Prostate gland (tissue), 2 donors: Measurements from ENCODE around the gene ZC3H18. TPM values are rescaled to one million over a fixed set of nuclear protein-coding genes. Genes with fewer than 3 reads are reported as not detected.

Experiments used
- DNase-seq: peaks from one replicate; pipeline ENCODE4 v3.0.0-alpha.2; 2019; ENCODE audit warnings: low spot score
- H3K27ac ChIP-seq, 2 donors: fragments of 200-600 bp; sonication (generic); 2 replicates each; pipeline ENCODE4 v1.5.1; 2017 to 2019
- H3K27me3 ChIP-seq: fragments of 200-600 bp; sonication (generic); replicated peaks from 2 replicates; pipeline ENCODE4 v1.5.1; 2019; ENCODE audit not compliant: insufficient read depth
- H3K36me3 ChIP-seq, 2 donors: fragments of 200-600 bp; sonication (generic); 1 replicate in 1 of 2; 2 replicates in 1 of 2; pipeline versions ENCODE4 v1.5.1 to v1.8.1; 2017 to 2019
- H3K4me1 ChIP-seq: fragments of 200-600 bp; sonication (generic); replicated peaks from 2 replicates; pipeline ENCODE4 v1.5.1; 2019
- H3K4me3 ChIP-seq, 2 donors: fragments of 200-600 bp; sonication (generic); 2 replicates each; pipeline ENCODE4 v1.5.1; 2017 to 2019
- H3K9me3 ChIP-seq: fragments of 200-600 bp; sonication (generic); 2 replicates; pipeline ENCODE4 v1.5.1; 2017
- POLR2A ChIP-seq: fragments of 450-650 bp; IDR thresholded peaks from one replicate; pipeline ENCODE4 v1.6.1; 2016; ENCODE audit warnings: antibody characterized with exemption, mild to moderate bottlenecking
- POLR2AphosphoS5 ChIP-seq: sonication (generic); formaldehyde crosslinking; IDR thresholded peaks from one replicate; pipeline ENCODE4 v1.6.1; 2017; ENCODE audit warnings: antibody characterized with exemption
- WGBS: methylation state at CpG from one replicate; pipeline ENCODE4 v1.1.5; 2018; 5-methylcytosine and 5-hydroxymethylcytosine counted together
- intact Hi-C: fragments of 100-400 bp; cut with DNase I; formaldehyde crosslinking; loops from one replicate; pipeline ENCODE4 v1.14.2; 2022
- total RNA-seq, 2 donors: library from RNA; depleted of rRNA; stranded (reverse); fragments of >200 nt; gene quantifications; one replicate each; pipeline ENCODE4 v1.1.0, GENCODE V29; 2016
- TF ChIP-seq, protein P1 (sequence below), 4 experiments: fragments of 200-600 bp in 2 of 4; fragments of 450-650 bp in 2 of 4; sonication (generic) in 2 of 4; IDR thresholded peaks; 1 replicate in 3 of 4; 2 replicates in 1 of 4; pipeline ENCODE4 v1.5.1; 2016 to 2019; ENCODE audit warnings: antibody characterized with exemption in 4 of 4, mild to moderate bottlenecking in 2 of 4, moderate library complexity in 2 of 4

ZC3H18 gene
- total RNA-seq, 2 donors from 2014 or later = 26.7 to 50.7 TPM

DNA sequence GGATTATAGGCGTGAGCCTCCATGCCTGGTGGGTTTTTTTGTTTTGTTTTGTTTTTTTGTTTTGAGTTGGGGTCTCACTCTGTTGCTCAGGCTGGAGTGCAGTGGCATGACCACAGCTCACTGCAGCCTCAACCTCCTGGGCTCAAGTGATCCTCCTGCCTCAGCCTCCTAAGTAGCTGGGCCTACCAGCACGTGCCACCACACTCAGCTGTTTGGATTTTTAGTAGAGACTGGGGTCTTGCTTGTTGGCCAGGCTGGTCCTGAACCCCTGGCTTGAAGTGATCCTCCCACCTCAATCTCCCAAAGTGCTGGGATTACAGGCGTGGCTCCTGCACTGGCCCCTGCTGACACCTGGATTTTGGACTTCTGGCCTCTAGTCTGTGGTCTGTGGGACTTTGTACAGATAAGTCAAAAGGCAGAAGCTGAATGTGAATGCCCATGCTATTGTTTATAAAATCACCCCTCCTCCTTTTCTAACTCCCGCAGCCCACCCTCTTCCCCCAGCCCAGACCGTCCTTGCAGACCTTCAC is 110.4 kb downstream of the ZC3H18 start:
- H3K27ac ChIP-seq = no peak overlapping the region
- no peak for DNase-seq
- 78% methylated on average over 5 of the region's 5 CpGs for WGBS
- peaks cover 4% of the 10 kb centered on the region for H3K4me1 ChIP-seq
- TF ChIP-seq, protein P1, sequence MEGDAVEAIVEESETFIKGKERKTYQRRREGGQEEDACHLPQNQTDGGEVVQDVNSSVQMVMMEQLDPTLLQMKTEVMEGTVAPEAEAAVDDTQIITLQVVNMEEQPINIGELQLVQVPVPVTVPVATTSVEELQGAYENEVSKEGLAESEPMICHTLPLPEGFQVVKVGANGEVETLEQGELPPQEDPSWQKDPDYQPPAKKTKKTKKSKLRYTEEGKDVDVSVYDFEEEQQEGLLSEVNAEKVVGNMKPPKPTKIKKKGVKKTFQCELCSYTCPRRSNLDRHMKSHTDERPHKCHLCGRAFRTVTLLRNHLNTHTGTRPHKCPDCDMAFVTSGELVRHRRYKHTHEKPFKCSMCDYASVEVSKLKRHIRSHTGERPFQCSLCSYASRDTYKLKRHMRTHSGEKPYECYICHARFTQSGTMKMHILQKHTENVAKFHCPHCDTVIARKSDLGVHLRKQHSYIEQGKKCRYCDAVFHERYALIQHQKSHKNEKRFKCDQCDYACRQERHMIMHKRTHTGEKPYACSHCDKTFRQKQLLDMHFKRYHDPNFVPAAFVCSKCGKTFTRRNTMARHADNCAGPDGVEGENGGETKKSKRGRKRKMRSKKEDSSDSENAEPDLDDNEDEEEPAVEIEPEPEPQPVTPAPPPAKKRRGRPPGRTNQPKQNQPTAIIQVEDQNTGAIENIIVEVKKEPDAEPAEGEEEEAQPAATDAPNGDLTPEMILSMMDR (IDR thresholded peaks at IDR 0.05) = no peak
- TF ChIP-seq POLR2A (no peak), POLR2AphosphoS5 (no peak)
- no peaks in the 10 kb centered on the region for H3K9me3 ChIP-seq
- H3K4me3 ChIP-seq = no peak overlapping the region
- no peaks in the 10 kb centered on the region for H3K36me3 ChIP-seq
- no peaks in the 10 kb centered on the region for H3K27me3 ChIP-seq
- intact Hi-C loops = no loop called here

DNA sequence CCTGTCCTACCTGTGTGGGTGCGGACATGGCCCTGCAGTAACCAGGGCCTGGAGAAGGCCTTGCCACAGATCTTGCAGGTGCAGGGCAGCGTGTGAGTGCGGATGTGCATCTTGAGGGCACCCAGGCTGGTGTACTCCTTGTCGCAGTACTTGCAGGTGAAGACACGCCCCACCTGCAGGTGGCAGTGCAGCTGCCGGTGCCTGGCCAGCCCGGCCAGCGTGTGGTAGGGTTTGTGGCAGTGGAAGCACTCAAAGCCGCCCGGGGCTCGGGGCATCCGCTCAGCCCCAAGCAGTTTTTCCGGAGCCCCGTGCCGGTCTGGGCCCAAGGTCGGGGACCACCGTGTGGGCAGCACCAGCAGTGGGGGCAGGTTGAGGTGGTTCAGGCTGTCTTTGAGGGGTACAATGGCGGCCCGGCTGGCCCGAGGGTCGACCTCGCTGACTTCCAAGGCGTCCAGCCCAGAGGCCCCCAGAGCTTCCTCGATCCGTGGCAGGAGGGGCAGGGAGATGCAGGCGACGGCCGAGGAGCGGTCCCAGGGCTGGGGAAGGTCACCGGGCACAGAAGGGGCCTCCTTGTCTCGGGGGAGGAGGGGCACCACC is 111.0 kb downstream of the ZC3H18 start:
- Histone ChIP-seq H3K27me3 (no peaks in the 10 kb centered on the region), H3K4me1 (peaks cover 6% of the 10 kb centered on the region), H3K27ac (no peak overlapping the region), H3K4me3 (no peak overlapping the region), H3K36me3 (no peaks in the 10 kb centered on the region), H3K9me3 (no peaks in the 10 kb centered on the region)
- WGBS = 57% methylated on average over 31 of the region's 31 CpGs
- TF ChIP-seq, protein P1 (IDR thresholded peaks at IDR 0.05) = peak in 1 of 4 experiments; percentile 19
- TF ChIP-seq POLR2AphosphoS5 = no peak
- no peak for DNase-seq
- intact Hi-C loops = no loop called here

Other genes starting within 250 kb of the ZC3H18 start
- 1 to 10 TPM; 3.6 to 4.4 TPM for gene ZNF469, start 187.4 kb upstream of the ZC3H18 start, total RNA-seq
- gene ZFPM1, start 117.1 kb upstream of the ZC3H18 start, total RNA-seq = 10 to 100 TPM in 1 of 2 donors, 1 to 10 TPM in 1; 4.1 to 21.5 TPM
- under 1 TPM in 1 of 2 donors, not detected in 1; 0.97 TPM for gene IL17C, start 68.2 kb downstream of the ZC3H18 start, total RNA-seq
- 100 to 1,000 TPM in 1 of 2 donors, 10 to 100 TPM in 1; 86.0 to 155 TPM for gene CYBA, start 80.7 kb downstream of the ZC3H18 start, total RNA-seq
- gene MVD, start 92.7 kb downstream of the ZC3H18 start, total RNA-seq = 10 to 100 TPM; 34.7 to 40.0 TPM
- gene SNAI3, start 116.1 kb downstream of the ZC3H18 start, total RNA-seq = 1 to 10 TPM in 1 of 2 donors, under 1 TPM in 1; 0.46 to 2.8 TPM
- gene RNF166, start 136.0 kb downstream of the ZC3H18 start, total RNA-seq = 10 to 100 TPM; 11.6 to 30.3 TPM
- gene CTU2, start 136.1 kb downstream of the ZC3H18 start, total RNA-seq = 10 to 100 TPM; 15.0 to 19.1 TPM
- gene PIEZO1, start 214.8 kb downstream of the ZC3H18 start, total RNA-seq = 100 to 1,000 TPM; 156 to 202 TPM
- 1 to 10 TPM; 4.3 to 7.6 TPM for gene CDT1, start 233.4 kb downstream of the ZC3H18 start, total RNA-seq
- gene APRT, start 241.5 kb downstream of the ZC3H18 start, total RNA-seq = 100 to 1,000 TPM; 165 to 211 TPM